Measurements from ENCODE around the gene TMEM258. TPM values are rescaled to one million over a fixed set of nuclear protein-coding genes. Genes with fewer than 3 reads are reported as not detected.

TMEM258 gene
- total and polyA plus RNA-seq, 9 of the 15 experiments (the other 6 are each of a cell fraction or from before 2014, with no cell fraction given): 97.2 to 856 (median 231) TPM

- no peak for TF ChIP-seq ZKSCAN3 (CRISPR knock-in tag; IDR thresholded peaks at IDR 0.05)
- TF ChIP-seq DACH1 (IDR thresholded peaks at IDR 0.05; ENCODE audit: partially characterized antibody): no peak
- TF ChIP-seq ZNF12 (CRISPR knock-in tag; IDR thresholded peaks at IDR 0.05): 0 out of 2 replicates have a peak, but pooled peaks have one; percentile 57
- TF ChIP-seq ZNF318 (IDR thresholded peaks at IDR 0.05; ENCODE audit: borderline replicate concordance in 1 of 2, low read depth in 1 of 2): no peak
- peak; percentile 19 for TF ChIP-seq CCNT2 (IDR thresholded peaks at IDR 0.05; ENCODE audit: borderline replicate concordance, extremely low read depth, insufficient read length, low read depth, low read length)
- 0 out of 2 replicates have a peak, but pooled peaks have one; percentile 49 for TF ChIP-seq BCL6 (CRISPR knock-in tag; IDR thresholded peaks at IDR 0.05)
- TF ChIP-seq ZNF780A (CRISPR knock-in tag; IDR thresholded peaks at IDR 0.05): no peak
- no peak for TF ChIP-seq STAT5A (IDR thresholded peaks at IDR 0.05; ENCODE audit: borderline replicate concordance, low read length)
- TF ChIP-seq SP1 (CRISPR knock-in tag; IDR thresholded peaks at IDR 0.05): peak; percentile 64
- no peak for TF ChIP-seq RBM34 (IDR thresholded peaks at IDR 0.05; ENCODE audit: borderline replicate concordance, insufficient read depth, low read length)
- TF ChIP-seq, protein P1, sequence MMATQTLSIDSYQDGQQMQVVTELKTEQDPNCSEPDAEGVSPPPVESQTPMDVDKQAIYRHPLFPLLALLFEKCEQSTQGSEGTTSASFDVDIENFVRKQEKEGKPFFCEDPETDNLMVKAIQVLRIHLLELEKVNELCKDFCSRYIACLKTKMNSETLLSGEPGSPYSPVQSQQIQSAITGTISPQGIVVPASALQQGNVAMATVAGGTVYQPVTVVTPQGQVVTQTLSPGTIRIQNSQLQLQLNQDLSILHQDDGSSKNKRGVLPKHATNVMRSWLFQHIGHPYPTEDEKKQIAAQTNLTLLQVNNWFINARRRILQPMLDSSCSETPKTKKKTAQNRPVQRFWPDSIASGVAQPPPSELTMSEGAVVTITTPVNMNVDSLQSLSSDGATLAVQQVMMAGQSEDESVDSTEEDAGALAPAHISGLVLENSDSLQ (IDR thresholded peaks at IDR 0.05): peak; percentile 80
- TF ChIP-seq E2F1 (CRISPR knock-in tag; IDR thresholded peaks at IDR 0.05): peak; percentile 97
- no peak for TF ChIP-seq CSDE1 (IDR thresholded peaks at IDR 0.05)
- TF ChIP-seq ZZZ3 (IDR thresholded peaks at IDR 0.05): peak; percentile 93; the same call in 1 of the 2 replicates
- no peak for TF ChIP-seq NFIX (CRISPR knock-in tag; IDR thresholded peaks at IDR 0.05; ENCODE audit: low read depth)
- TF ChIP-seq FOXA3 (CRISPR knock-in tag; conservative IDR thresholded peaks at IDR 0.05 in 1 of 2, IDR thresholded peaks at IDR 0.05 in 1 of 2): 0 out of 4 replicates have a peak, but pooled peaks of 1 of the 2 experiments have one; percentile 53
- peak; percentile 85 for TF ChIP-seq POLR2H (tag; IDR thresholded peaks at IDR 0.05; ENCODE audit: low read depth)
These were observed at the start of gene TMEM258, which contains the start of gene FEN1 (continued) for GRCh38 chr11:61792310-61793082.

Data from K562 (cell line).